Adipocyte (in vitro differentiated cells): ENCODE results near the gene MED26.
A peak's percentile ranks its signal among the peaks of the same experiment; 100 is the strongest.

Experiments
- DNase-seq: peaks from one replicate; pipeline ENCODE4 v3.0.0-alpha.2; 2015; ENCODE audit warnings: low read depth
- H3K27me3 ChIP-seq: replicated peaks from 2 replicates; pipeline ENCODE4 v1.7.0; 2013; ENCODE audit warnings: mild to moderate bottlenecking, low read length, moderate library complexity; ENCODE audit not compliant: control insufficient read depth, insufficient read depth
- H3K36me3 ChIP-seq: 2 replicates; pipeline ENCODE4 v1.7.0; 2013; ENCODE audit warnings: low read length, mild to moderate bottlenecking, moderate library complexity; ENCODE audit not compliant: control insufficient read depth, insufficient read depth, severe bottlenecking
- H3K4me1 ChIP-seq: 2 replicates; pipeline ENCODE4 v1.7.0; 2013; ENCODE audit warnings: mild to moderate bottlenecking, low read length, moderate library complexity; ENCODE audit not compliant: control insufficient read depth, insufficient read depth
- H3K4me3 ChIP-seq: 2 replicates; pipeline ENCODE4 v1.7.0; 2013; ENCODE audit warnings: mild to moderate bottlenecking, low read length, moderate library complexity
- H3K9ac ChIP-seq: 2 replicates; pipeline ENCODE4 v1.7.0; 2013; ENCODE audit warnings: mild to moderate bottlenecking, low read length, moderate library complexity
- H3K9me3 ChIP-seq: 2 replicates; pipeline ENCODE4 v1.7.0; 2013; ENCODE audit warnings: mild to moderate bottlenecking, low read length, moderate library complexity; ENCODE audit not compliant: control insufficient read depth

The MED26 gene

GRCh38 chr19:16624236-16624635 is 3.8 kb downstream of the MED26 start:
- H3K9ac ChIP-seq: no peak overlapping the region
- DNase-seq: no peak
- peaks cover 51% of the 10 kb centered on the region for H3K4me1 ChIP-seq
- no peak overlapping the region for H3K4me3 ChIP-seq
- H3K36me3 ChIP-seq: peaks cover 13% of the 10 kb centered on the region
- no peaks in the 10 kb centered on the region for H3K9me3 ChIP-seq
- no peaks in the 10 kb centered on the region for H3K27me3 ChIP-seq

- no peak for DNase-seq
- H3K36me3 ChIP-seq: peaks cover 13% of the 10 kb centered on the region
Measured at GRCh38 chr19:16623576-16623975, 4.4 kb downstream of the MED26 start.

GRCh38 chr19:16623066-16623465 is 4.9 kb downstream of the MED26 start:
- H3K9me3 ChIP-seq: no peaks in the 10 kb centered on the region
- H3K4me1 ChIP-seq: peaks cover 49% of the 10 kb centered on the region
- no peak for DNase-seq
- peaks cover 13% of the 10 kb centered on the region for H3K36me3 ChIP-seq
- H3K27me3 ChIP-seq: no peaks in the 10 kb centered on the region
- no peak overlapping the region for H3K9ac ChIP-seq
- H3K4me3 ChIP-seq: no peak overlapping the region

More at GRCh38 chr19:16623576-16623975, 4.4 kb downstream of the MED26 start:
- no peak overlapping the region for H3K9ac ChIP-seq
- no peaks in the 10 kb centered on the region for H3K27me3 ChIP-seq
- no peaks in the 10 kb centered on the region for H3K9me3 ChIP-seq
- H3K4me3 ChIP-seq: no peak overlapping the region
- H3K4me1 ChIP-seq: peaks cover 49% of the 10 kb centered on the region

- Histone ChIP-seq H3K9me3 (no peaks in the 10 kb centered on the region), H3K4me3 (no peak overlapping the region), H3K4me1 (peaks cover 45% of the 10 kb centered on the region), H3K9ac (peak overlapping the region; percentile 31), H3K27me3 (no peaks in the 10 kb centered on the region), H3K36me3 (peaks cover 13% of the 10 kb centered on the region)
- DNase-seq: no peak
Measured at GRCh38 chr19:16621165-16621800, 6.7 kb downstream of the MED26 start.

GRCh38 chr19:16620584-16620983 is 7.4 kb downstream of the MED26 start:
- Histone ChIP-seq H3K9ac (no peak overlapping the region), H3K36me3 (peaks cover 13% of the 10 kb centered on the region), H3K27me3 (no peaks in the 10 kb centered on the region), H3K9me3 (no peaks in the 10 kb centered on the region), H3K4me1 (peaks cover 38% of the 10 kb centered on the region), H3K4me3 (no peak overlapping the region)
- DNase-seq: no peak

GRCh38 chr19:16620018-16620417 is 8.0 kb downstream of the MED26 start:
- Histone ChIP-seq H3K9me3 (no peaks in the 10 kb centered on the region), H3K36me3 (peaks cover 13% of the 10 kb centered on the region), H3K4me3 (no peak overlapping the region), H3K9ac (no peak overlapping the region), H3K4me1 (peaks cover 37% of the 10 kb centered on the region), H3K27me3 (no peaks in the 10 kb centered on the region)
- DNase-seq: no peak

GRCh38 chr19:16619457-16619856 is 8.5 kb downstream of the MED26 start:
- Histone ChIP-seq H3K9me3 (no peaks in the 10 kb centered on the region), H3K9ac (no peak overlapping the region), H3K27me3 (no peaks in the 10 kb centered on the region), H3K36me3 (peaks cover 11% of the 10 kb centered on the region), H3K4me1 (peaks cover 37% of the 10 kb centered on the region), H3K4me3 (no peak overlapping the region)
- DNase-seq: no peak

- H3K27me3 ChIP-seq: no peaks in the 10 kb centered on the region
- H3K4me3 ChIP-seq: no peak overlapping the region
- no peak for DNase-seq
- no peaks in the 10 kb centered on the region for H3K9me3 ChIP-seq
- peaks cover 2% of the 10 kb centered on the region for H3K36me3 ChIP-seq
- H3K4me1 ChIP-seq: peaks cover 39% of the 10 kb centered on the region
- H3K9ac ChIP-seq: no peak overlapping the region
Measured at GRCh38 chr19:16618248-16618647, 9.8 kb downstream of the MED26 start.

- no peaks in the 10 kb centered on the region for H3K27me3 ChIP-seq
- DNase-seq: no peak
- no peaks in the 10 kb centered on the region for H3K36me3 ChIP-seq
- H3K9me3 ChIP-seq: no peaks in the 10 kb centered on the region
- peaks cover 45% of the 10 kb centered on the region for H3K4me1 ChIP-seq
- H3K4me3 ChIP-seq: no peak overlapping the region
- H3K9ac ChIP-seq: no peak overlapping the region
Measured at GRCh38 chr19:16615808-16616207, 12.2 kb downstream of the MED26 start.

GRCh38 chr19:16614941-16615340 is 13.1 kb downstream of the MED26 start:
- Histone ChIP-seq H3K27me3 (no peaks in the 10 kb centered on the region), H3K9me3 (no peaks in the 10 kb centered on the region), H3K4me3 (no peak overlapping the region), H3K9ac (no peak overlapping the region), H3K4me1 (peaks cover 41% of the 10 kb centered on the region), H3K36me3 (no peaks in the 10 kb centered on the region)
- DNase-seq: no peak

GRCh38 chr19:16613841-16614240 is 14.2 kb downstream of the MED26 start:
- Histone ChIP-seq H3K9ac (no peak overlapping the region), H3K27me3 (no peaks in the 10 kb centered on the region), H3K4me3 (no peak overlapping the region), H3K4me1 (peaks cover 43% of the 10 kb centered on the region), H3K36me3 (no peaks in the 10 kb centered on the region), H3K9me3 (no peaks in the 10 kb centered on the region)
- no peak for DNase-seq

- H3K9ac ChIP-seq: peak overlapping the region; percentile 40
- H3K4me3 ChIP-seq: peak overlapping the region; percentile 21
- peaks cover 55% of the 10 kb centered on the region for H3K4me1 ChIP-seq
- DNase-seq: peak; percentile 6
- no peaks in the 10 kb centered on the region for H3K27me3 ChIP-seq
- H3K9me3 ChIP-seq: no peaks in the 10 kb centered on the region
- H3K36me3 ChIP-seq: no peaks in the 10 kb centered on the region
Measured at GRCh38 chr19:16612636-16613035, 15.4 kb downstream of the MED26 start.
